Measurements from ENCODE around the gene ZCCHC24.

DNA sequence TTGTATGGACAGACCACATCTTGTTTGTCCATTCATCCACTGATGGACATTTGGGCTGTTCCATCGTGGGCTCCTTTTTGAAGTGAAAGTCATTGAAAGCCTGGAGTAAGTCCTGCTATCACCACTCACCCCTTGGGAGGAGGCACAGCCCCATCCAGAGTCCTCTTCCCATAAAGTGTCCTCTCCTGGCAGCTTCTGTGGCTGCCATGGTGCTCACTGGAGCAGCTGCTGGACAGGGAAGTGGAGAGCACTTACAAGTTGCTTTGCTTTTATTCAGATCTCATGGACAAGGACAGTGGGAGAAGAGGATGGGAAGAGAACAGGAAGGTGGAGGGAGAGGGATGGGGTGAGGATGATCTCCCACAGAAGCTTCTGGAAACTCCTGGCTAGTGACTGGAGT, 48.4 kb upstream of the ZCCHC24 start:
- TF ChIP-seq, protein P1, sequence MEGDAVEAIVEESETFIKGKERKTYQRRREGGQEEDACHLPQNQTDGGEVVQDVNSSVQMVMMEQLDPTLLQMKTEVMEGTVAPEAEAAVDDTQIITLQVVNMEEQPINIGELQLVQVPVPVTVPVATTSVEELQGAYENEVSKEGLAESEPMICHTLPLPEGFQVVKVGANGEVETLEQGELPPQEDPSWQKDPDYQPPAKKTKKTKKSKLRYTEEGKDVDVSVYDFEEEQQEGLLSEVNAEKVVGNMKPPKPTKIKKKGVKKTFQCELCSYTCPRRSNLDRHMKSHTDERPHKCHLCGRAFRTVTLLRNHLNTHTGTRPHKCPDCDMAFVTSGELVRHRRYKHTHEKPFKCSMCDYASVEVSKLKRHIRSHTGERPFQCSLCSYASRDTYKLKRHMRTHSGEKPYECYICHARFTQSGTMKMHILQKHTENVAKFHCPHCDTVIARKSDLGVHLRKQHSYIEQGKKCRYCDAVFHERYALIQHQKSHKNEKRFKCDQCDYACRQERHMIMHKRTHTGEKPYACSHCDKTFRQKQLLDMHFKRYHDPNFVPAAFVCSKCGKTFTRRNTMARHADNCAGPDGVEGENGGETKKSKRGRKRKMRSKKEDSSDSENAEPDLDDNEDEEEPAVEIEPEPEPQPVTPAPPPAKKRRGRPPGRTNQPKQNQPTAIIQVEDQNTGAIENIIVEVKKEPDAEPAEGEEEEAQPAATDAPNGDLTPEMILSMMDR (IDR thresholded peaks at IDR 0.05; ENCODE audit: low read length), result no peak
- no peak for TF ChIP-seq EZH2 (IDR thresholded peaks at IDR 0.05; ENCODE audit: borderline replicate concordance, low read length)
